ENCODE data around the gene ACSL3.

ACSL3 gene

DNA sequence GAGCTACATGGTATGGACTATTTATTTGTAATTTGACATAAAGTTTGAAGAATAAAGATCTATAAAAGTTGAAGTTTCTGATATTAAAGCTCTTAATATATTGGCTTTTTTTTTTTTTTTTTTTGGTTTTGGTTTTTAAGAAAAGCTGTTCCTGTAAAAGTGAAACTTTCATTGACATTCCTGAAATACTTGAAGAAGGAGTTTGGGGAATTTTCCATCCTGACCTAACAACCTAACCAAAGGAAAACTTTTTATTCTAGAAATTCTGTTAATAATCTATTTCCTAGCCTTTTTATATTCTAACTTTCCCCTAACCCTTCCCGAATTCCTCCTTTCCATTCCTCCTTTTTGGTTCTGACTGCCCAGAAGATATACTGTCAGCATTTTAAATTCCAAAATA lies 83.7 kb downstream of the ACSL3 start:
- no peak for DNase-seq

DNA sequence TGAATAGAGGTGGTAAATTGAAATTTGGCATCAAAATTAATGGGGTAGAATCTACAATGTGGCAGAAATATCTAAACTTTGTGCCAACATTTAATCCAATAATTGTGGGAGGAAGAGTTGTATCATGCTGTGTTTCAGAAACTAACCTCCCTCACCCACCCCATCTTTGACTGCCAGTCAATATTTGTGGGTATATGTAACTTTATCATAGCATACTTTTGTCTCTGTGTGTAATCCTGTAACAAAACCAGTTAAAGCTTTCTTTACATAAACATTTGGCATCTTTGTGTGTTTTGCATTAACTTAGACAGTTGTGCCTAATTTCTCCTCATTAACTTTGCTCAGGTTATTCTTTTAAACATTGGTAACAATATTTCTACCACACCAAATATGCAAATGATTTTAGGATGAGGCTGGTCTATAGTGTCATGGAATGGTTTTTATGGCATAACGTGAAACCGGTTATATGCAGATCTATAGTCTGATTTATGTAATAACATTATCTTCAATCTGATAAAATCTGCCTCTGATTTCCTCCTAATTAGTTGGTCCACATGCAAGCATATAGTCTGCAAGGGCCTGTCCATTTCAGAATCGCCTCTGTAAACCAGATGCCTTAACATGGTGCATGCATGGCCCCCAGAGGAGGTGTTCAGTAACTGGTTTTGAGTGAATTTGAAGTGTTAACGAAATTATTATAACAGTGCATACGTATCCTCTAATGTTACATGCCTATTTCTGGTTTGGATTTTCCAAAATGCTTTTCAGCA lies 84.3 kb downstream of the ACSL3 start:
- DNase-seq, result no peak

DNA sequence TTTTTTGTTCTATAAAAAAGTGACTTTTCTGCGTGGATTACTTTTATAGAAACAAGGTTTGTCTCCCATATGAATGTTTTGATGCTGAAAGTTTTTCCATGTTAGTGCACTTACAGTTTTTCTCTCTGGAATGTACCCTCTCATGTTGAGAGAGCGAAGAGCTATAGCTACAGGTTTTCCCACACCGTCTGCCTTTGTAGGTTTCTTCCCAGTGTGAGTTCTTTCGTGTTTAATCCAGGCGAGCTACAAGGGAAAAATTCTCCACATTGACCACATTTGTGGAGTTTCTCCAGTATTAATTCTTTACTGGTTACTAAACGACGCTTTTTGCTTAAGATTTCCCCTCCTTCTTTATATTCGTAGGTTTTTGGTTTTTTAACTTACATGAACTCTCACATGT lies 85.1 kb downstream of the ACSL3 start:
- no peak for DNase-seq

- DNase-seq, result no peak
Observed at GRCh38 chr2:222946700-222947287, 86.0 kb downstream of the ACSL3 start.

GRCh38 chr2:222949073-222949472 lies 88.2 kb downstream of the ACSL3 start:
- no peak for DNase-seq

DNA sequence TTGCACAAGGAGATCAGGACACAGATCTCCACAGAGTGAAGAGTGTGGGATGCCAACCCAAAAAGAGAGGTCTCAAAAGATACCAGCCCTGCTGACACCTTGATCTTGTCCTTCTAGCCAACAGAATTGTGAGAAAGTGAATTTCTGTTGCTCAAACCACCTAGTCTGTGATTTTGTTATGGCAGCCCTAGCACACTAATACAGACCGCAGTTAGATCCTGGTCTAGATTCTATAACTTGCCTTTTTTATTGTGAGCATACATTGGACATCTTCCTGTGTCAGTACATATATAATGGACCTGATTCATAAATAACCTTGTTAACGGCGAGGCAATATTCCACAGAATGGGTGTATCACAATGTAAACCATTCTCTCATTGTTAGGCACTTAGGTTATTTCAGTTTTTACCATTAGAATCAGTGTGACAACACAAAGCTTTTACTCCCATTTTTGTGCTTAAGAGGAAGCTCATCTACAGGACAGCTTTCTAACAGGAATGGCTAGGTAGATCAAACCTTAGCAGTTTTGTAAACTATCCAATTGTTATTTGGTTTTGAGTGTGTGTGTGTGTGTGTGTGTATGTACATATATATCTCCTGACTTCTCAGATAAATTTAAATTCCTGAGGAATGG lies 89.0 kb downstream of the ACSL3 start:
- DNase-seq, result no peak

- DNase-seq, result no peak
Observed at GRCh38 chr2:222950638-222951285, 89.9 kb downstream of the ACSL3 start.

- no peak for DNase-seq
Observed at GRCh38 chr2:222952204-222952603, 91.4 kb downstream of the ACSL3 start.

GRCh38 chr2:222955008-222955407 lies 94.2 kb downstream of the ACSL3 start:
- no peak for DNase-seq

DNA sequence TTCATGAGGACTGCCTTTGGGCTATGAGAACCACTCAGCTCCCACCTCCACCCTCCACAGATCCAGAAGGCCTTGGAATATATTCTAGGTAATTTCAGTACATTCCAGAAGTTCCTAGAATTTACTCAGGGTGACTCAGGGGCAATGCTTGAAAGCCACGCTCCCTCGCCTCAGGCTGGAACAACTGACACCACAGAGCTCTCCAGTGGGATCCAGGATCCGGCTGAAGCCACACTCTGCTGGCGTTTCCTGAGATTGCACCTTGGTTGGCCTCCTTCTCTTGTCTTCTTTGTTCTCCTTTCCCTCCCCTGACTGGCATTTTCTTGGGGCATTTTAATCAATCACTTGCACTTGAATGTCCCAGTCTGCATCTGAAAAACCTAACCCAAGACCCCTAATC lies 98.5 kb downstream of the ACSL3 start:
- no peak for DNase-seq

GRCh38 chr2:222960126-222960525 lies 99.3 kb downstream of the ACSL3 start:
- no peak for DNase-seq

DNA sequence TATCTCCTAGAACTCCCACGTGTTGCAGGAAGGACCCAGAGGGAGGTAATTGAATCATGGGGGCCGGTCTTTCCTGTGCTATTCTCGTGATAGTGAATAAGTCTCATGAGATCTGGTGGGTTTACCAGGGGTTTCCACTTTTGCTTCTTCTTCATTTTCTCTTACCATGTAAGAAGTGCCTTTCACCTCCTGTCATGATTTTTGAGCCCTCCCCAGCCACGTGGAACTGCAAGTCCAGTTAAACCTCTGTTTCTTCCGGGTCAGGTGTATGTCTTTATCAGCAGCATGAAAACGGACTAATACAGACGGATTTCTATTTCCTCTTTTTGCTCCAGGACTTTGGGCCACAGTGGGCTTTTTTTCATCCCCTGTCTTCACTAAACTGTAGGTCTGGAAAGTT lies 102.8 kb downstream of the ACSL3 start:
- no peak for DNase-seq

DNA sequence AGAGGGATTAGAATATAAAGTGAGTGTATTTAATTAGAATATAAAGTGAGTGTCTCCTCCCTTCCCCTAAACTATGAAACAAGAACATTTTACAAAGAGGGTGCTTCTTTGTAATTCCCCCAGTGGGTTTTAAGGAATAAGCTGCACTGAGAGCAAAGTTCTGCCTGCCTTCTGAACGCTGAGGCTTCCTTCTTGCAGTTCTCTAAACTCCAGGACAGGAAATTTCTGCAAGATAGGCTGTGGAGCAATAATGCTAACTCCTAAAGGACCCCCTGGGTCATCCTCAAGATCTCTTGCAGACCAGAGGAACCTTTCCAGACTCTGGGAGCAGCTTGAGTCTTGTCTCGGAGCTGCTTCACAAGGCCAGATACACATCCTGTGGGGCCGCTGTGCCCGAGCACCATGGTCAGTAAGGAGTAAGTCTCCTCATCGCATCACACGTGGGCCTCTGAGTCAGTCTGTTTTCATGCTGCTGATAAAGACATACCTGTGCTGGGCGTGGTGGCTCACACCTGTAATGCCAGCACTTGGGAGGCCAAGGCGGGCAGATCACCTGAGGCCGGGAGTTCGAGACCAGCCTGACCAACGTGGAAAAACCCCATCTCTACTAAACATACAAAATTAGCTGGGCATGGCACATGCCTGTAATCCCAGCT lies 103.7 kb downstream of the ACSL3 start:
- no peak for DNase-seq

GRCh38 chr2:222965555-222965954 lies 104.7 kb downstream of the ACSL3 start:
- DNase-seq, result no peak

DNA sequence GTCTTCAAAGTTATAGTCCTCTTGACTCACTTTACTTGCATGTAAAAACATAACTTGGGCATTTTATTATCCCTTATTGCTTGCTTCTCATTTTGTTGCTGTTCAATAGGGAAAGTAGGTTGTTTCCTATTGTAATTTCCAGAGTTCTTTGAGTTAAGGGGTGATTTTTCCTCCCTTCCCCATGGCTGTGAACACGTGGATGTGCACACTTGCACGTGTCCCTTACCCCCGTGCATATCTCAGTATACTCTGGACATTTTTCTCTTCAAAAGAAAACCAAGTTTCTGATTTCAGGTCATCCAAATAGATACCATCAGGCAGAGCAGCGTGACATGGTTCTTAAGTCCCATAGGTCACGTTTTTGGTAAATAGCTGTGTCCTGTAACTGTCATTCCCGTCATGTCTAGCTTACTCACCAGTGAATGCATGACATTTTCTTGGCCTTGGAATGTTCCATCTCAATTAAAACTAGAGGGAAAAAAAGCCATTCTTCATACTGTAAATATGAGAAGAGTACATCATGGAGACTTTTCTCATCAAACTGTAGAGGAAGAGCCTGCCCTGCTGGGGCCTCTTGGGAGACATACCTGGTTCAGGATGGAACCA lies 107.8 kb downstream of the ACSL3 start:
- no peak for DNase-seq

DNA sequence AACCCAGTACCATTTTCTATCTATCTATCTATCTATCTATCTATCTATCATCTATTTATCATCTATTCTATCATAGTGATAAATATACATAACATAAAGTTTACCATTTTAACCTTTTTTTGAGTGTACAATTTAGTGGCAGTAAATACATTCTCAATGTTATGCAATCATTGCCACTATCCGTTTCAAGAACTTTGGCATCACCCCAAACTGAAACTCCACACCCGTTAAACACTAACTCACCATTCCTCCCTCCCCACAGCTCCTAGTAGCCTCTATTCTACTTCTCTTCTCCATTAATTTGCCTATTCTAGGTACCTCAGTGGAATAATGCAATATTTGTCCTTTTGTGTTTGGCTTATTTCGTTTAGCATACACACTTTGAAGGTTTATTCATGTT lies 108.7 kb downstream of the ACSL3 start:
- DNase-seq, result peak in 1 of 2 experiments; percentile 4

DNA sequence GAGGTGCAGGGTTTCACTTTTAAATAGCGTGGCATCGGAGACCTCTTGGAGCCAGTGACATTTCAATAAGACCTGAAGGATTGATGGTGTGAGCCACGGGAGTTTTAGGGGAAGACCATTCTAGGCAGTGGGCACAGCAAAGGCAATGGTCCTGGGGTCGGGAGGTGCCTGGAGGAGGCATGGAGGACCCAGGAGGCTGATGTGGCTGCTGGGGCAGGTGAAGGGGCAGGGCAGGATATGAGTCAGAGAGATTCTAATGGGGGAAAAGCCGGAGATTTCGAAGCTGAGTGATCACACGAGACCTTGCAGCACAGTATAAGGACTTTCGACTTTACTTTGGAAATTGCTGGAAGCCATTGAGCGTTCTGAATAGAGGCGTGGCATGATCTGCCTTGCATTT lies 111.6 kb downstream of the ACSL3 start:
- no peak for DNase-seq

DNA sequence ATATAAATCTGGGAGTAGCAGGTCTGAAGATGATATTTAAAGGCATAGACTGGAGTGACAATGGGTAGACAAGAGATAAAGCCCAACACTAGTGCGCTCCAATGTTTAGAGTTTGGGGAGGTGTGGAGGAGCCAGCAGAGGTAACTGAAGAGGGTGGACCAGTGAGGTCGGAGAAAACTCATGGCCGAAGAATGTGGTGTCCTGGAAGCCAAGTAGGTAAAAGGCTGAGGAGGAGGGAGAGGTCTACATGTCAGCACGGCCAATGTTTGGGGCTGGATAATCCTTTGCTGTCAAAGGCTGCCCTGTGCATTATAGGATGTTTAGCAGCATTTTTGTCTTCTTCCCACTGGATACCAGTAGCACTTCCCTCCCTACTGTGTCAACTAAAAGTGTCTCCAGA lies 112.4 kb downstream of the ACSL3 start:
- no peak for DNase-seq

DNA sequence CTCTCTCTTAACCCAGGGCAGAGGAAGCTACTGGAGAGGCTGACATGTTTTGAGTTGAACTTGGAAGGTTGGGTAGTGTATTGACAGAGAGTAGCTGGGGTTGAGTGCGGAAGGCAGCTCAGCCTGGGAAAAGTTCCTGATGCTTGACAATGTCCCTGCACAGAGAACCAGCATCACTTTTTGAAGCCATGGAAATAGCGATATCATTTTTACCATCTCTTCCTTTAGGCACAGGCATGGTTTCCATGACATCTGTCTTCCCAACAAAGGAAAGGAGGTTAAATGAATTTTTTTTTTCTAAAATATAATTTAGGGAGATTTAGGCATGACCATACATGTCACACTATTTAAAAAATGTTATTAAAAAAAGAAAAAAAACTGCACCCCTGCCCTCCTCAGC lies 112.9 kb downstream of the ACSL3 start:
- DNase-seq, result no peak

DNA sequence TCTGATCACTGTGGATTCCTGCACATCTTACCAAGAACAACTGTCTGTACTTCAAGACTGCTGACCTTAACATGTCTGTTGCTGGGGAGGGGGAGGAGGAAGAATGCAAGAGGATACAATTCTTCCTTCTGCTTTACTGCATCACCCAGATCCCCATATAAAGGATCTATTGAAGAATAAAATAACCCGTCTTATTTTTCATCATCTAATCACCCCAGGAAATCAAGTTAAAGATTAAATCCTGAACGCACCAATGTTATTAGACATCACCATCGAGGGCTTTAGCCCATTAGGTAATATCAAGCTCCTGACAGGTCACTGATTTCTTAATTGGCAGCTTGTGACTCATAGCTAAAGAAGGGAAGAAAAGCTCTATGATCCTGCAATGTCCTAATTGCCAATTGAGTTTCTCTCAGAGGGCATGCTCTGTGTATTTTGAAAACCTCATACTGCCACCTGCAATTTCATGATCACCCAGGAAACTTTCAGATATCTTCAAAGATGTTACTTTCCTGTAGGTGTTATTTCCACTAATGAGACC lies 115.8 kb downstream of the ACSL3 start:
- no peak for DNase-seq

- DNase-seq, result no peak
Observed at GRCh38 chr2:222977121-222977520, 116.3 kb downstream of the ACSL3 start.

DNA sequence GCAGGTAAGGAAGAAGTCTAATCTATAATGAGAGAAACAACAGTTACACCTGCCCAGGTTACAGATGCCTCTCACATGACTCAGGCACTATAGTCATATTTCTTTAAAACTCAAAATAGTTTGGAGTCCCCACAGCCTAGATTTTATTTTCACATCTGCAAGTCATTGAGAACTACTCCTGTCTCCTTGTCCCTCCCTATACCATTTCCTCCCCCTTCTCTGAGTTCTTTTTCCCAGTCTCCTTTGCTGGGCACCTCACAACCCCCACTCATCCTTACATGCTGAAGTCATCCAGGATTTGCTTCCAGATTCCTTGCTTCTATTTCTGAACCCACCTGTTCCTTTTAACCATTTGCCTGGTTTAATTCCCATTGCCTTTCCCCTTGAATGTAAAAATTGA lies 118.0 kb downstream of the ACSL3 start:
- no peak for DNase-seq

DNA sequence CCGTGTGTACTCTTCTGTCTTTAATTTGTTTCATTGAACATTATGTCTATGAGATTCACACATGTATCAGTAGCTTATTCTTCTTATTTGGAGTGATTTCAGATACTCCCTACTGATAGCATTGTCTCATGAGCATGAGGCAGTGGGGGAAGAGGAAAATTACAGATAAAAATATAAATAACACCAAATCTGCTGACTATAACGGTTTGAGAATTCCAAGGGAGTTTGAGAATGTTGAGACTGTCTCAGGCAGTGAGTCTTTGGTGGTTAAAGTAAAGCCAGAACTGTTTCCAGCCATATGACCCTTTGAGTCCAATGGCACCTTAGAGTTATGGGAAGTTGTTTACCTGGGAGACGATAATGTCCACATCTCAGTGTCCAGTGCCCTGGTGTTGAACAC lies 118.6 kb downstream of the ACSL3 start:
- no peak for DNase-seq
